GM19240 (cell line): ENCODE measurements around the gene PPP1R14D.

Source experiments
- DNase-seq: peaks from one replicate; pipeline ENCODE4 v3.0.0; 2011; ENCODE audit warnings: low spot score; ENCODE audit not compliant: insufficient read length

PPP1R14D gene

DNA sequence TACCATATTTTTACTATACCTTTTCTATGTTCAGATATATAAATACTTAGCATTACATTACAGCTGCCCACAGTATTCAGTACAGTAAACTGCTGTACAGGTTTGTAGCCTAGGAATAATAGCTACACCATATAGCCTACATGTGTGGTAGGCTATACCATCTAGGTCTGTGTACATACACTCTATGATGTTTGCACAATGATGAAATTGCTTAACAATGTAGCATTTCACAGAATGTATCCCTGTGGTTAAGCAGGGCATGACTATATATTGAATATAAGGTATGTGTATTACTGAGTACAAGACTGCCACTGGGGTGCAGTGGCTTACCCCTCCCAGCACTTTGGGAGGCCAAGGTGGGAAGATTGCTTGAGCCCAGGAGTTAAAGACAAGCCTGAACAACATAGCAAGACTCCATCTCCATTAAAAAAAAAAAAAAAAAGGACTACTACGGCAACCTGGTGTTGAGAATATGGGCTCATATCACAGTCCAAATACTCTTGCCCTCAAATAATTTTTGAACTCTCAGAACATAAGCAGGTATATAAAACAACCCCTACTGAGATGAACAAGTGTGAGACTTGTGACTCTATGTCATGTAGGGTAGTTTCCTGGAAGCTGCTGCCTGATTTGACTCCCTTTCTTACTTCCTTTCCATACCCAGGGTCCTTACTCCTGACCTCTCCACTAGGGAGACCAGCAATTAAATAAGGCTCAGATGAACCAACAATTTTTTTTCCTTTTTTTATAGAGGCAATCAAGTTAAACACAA lies 4.8 kb downstream of the PPP1R14D start:
- no peak for DNase-seq

DNA sequence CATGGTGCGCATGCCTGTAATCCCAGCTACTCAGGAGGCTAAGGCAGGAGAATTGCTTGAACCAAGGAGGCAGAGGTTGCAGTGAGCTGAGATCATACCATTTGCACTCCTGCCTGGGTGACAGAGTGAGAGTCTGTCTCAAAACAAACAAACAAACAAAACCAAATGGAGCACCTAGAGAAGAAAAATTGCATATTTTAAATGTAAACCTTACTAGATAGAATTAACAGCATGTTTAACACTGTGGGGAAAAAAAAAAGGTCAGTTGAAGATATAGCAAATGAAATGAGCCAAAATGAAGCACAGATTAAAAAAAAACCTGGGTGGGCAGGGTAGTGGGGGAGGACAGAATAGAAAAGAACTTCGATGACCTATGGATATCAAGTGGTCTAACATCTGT lies 7.3 kb downstream of the PPP1R14D start:
- DNase-seq: no peak

DNA sequence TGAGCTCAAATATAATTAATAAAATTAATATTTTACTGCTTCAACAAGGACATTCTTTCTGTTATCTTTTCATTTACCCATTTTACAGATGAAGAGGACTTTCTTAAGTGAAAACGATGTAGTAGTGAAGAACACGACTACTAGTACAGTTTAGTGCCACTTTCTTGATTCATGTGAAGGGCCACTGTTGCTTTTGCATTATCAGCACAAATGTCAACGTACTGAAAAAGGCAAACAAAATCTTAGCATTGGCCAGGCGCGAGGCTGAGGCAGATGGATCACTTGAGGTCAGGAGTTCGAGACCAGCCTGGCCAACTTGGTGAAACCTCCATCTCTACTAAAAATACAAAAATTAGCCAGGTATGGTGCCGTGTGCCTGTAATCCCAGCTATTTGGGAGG lies 9.5 kb downstream of the PPP1R14D start:
- no peak for DNase-seq

DNA sequence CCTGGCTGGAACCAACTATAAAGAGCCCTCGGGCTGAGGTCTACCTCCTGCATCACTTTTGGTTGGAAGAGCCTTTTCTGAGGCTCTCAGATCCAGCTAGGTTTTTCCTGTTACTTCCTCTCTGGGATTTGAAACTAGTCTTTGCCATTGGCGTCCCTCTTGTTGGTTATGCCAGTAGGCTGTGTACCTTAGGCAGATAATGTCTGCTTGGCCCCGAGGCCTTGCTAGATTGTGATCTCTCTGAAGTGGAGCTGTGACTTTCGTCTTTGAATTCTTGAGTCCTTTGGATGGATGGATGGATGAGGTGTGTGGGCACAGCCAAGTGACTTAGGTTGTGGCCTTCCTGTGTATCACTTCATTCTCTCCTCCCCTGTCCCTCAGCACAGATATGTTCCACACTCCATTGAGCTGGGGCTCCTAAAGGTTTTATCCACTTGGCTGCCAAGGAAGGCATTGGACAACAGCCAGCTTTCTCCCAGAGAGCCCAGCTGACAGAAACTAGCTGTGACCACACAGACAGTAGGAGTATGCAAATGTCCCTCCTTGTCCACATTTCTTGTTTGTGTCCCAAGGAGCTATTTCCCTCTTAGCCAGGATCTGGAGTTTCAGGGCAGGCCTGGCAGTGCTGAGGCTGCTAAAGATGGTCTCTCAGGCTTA lies 13.3 kb downstream of the PPP1R14D start:
- no peak for DNase-seq

DNA sequence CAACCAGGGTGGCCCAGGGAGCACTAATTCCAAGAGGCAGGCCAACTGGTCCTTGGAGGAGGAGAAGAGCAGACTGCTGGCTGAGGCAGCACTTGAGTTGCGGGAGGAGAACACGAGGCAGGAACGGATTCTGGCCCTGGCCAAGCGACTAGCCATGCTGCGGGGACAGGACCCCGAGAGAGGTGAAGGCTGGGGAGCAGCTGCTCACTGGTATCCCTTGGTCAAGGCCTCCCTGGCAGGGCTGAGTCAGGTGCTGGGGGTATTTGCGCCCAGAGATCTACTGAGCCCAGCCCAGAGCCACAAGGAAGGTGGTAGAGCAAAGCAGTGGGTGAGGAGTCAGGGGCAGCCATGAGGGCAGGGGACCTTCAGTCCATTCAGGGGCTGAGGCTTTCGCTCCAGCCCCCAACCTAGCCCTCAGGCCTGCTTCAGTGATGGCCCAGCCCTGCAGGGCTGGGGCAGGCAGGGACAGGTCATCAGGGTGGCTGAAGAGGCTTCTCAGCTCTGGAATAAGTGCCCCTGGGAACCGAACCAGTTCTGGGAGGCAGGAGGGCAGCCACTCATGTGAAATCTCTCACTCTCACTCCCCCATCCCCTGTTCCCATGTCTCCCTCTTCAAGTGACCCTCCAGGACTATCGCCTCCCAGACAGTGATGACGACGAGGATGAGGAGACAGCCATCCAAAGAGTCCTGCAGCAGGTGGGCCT lies 15.6 kb downstream of the PPP1R14D start:
- no peak for DNase-seq

DNA sequence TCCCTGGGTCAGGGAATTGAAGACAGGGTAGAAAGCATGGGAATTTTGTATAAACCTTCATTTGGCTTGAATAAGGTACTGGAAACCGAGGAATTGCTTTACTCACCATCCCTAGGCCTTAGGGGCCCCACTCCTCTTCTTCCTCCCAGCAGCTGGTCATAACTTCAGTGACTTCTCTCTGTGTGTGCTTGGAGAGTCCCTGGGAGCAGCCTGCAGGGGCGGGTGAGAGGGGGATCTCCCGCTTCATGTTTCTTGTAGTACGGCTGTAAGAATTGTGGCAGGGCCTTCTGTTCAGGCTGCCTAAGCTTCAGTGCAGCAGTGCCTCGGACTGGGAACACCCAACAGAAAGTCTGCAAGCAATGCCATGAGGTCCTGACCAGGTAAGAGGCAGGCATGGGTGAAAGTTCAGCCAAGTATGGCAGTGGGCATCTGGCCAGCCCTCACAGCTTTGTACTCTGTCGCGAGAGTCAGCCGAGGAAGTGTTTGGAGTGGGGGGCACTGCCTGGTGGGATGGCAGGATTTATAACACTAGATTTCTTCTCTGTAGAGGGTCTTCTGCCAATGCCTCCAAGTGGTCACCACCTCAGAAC lies 19.6 kb downstream of the PPP1R14D start:
- no peak for DNase-seq

DNA sequence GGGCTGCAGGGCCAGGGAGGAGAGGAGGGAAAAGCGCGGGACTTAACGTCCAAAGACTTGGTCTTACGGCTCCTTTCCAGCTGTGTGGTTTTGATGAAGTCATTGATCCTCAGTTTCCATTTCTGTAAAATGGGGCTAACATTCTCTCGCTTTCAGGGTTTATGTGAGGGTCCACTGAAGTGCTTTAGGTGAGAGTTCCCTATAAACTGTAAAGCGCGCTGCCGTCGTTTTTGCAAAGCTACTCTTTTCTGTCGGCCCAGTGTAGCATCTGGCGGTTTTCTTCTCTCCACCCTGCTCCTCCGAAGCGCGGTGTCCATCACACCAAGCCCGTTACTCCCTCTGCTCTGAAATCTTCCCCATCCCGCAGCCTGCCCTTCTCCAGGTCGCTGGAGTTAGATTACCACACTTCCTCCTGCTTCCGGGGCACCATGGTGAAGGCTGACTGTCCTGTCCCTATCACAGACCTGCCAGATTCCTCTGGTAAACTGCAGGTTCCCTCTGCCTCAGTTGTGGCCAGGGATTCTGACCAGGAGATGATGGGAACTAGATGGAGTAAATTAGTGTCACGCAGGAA lies 20.5 kb downstream of the PPP1R14D start:
- no peak for DNase-seq

DNA sequence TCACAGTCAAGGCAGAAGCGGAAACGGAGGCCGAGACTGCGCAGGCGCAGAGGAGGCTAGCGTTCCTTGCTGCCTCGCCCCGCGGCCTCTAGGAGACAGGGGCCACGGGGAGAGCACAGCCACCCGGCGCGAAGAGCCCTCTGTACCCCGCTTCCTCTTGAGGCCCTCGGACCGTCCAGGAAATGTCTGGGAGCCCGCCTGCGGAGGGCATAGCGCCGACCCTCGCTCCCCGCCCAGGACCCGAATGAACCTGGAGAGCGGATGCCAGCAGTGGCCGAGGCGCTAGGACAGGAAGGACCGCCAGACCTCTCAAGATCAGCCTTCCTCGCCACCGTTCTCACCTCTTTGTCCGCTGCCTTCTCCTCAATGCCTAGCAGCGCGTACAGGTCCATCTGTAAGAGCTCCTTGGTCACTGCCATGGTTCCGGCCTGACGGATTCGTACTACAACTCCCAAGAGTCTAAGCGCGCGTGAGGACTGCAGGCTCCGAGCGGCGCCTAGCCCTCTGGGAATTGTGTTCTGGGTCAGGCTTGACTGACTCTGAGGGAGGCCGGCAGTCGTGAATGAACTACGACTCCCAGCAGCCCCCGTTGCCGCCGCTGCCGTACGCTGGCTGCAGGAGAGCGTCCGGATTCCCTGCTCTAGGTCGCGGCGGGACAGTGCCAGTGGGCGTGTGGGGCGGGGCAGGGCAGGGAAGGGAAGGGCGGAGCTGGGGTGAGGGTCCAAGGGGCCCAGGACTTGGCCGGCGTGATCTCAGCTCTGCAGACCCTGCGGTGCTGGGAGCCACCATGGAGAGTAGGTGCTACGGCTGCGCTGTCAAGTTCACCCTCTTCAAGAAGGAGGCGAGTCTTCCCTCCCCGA lies 21.2 kb downstream of the PPP1R14D start, which contains the start of the genes DNAJC17 and ZFYVE19:
TSS of gene DNAJC17 (minus strand) at position 446 of the 860 bp plus-strand sequence. CDS start at position 419, 27 bp downstream.
TSS of gene ZFYVE19 (plus strand) at position 62 of the 860 bp plus-strand sequence. CDS start at position 563, 501 bp downstream.
- peak; percentile 81 for DNase-seq

DNA sequence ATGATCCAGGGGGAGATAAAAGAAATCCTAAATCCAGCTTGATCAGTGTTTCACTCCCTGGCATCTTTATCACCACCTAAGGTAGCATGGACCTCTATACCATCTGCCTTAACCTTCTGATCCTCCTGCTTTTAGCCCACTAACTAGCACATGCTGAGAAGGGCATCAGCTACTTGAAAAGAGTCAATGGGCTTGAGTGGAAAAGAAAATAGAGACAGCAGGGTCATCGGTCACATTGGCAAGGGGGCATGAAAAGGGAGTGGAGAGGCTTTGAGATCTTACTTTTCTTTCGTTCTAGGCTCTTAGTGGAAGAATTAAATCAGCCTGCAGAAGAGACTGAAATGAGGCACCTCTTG lies 21.9 kb downstream of the PPP1R14D start:
- no peak for DNase-seq

DNA sequence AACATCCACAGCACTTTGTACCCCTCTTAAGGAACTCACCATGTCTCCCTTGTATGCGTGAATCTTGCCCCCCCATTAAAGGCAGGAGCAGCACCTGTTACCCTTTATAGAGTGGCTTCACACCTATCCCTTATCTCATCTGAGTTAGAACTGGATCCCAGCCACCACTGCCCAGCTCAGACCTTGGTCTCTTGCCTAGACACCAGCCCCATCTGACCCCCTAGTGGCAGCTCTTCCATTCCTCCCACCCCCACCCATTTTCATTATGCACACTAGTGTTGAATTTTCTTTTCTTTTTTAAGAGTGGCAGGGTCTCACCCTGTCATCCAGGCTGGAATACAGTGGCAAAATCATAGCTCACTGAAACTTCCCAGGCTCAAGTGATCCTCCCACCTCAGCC lies 24.8 kb downstream of the PPP1R14D start:
- no peak for DNase-seq

DNA sequence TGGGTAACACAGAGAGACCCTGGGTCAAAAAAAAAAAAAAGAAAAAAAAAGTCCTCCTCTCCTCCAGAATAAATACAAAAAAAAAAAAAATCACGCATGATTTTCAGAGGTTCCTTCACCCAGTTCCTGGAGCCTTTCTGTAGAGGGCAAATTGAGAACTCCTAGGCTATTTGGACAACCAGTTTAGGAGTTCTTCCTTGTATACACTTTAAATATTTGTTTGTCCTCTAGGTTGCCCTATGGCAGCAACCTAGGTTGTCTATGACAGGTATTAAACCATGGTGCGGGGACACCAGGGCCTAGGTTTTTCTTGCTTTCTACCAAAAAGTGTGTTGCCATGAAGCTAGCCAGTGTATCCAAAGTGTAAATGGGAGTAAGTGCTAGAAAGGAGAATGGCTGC lies 25.4 kb downstream of the PPP1R14D start:
- no peak for DNase-seq

DNA sequence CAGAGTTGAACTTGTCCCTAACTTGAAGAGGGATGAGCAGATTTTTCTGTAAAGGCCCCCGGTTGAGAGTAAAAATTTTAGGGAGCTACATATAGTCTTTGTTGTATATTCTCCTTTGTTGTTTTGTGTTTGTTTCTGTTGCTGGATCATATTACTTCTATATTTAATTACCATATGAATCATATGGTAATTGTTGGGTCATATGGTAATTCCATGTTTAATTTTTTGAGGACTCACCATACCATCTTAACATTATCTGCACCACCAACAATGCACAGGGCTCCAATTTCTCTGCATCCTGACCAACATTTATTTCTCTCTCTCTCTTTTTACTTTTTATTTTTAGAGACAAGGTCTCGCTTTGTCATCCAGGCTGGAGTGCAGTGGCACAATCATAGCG lies 29.0 kb downstream of the PPP1R14D start:
- no peak for DNase-seq

DNA sequence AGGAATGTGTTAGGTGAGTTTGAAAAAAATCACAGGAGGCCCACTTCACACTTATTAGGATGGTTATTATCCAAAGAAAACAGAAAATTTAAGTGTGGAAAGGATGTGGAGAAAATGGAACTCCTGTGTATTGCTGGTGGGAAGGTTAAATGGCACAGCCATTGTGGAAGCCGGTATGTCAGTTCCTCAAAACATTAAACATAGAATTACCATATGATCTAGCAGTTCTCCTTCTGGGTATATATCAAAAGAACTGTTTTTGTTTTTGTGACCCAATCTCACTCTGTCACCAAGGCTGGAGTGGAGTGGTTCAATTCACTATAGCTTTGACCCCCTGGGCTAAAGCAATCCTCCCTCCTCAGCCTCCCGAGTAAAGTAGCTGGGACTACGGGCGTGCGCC lies 32.0 kb downstream of the PPP1R14D start:
- DNase-seq: no peak

DNA sequence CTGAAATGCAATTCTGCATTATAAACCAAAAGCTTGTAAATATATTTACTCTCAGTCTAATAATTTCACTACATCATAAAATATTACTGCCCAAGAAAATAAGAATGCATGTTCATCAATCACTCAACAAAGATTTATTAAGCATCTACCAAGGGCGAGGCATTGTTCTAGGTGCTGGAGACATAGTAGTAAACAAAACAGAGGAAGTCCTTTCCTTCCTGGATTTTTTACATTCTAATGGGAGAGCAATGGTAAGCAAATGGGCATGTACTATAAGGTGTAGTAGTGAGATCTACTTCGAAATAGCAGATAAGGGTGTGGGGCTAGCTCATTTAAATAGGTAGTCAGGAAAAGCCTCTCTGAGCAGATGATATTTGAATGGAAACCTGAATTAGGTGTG lies 32.5 kb downstream of the PPP1R14D start:
- DNase-seq: no peak

DNA sequence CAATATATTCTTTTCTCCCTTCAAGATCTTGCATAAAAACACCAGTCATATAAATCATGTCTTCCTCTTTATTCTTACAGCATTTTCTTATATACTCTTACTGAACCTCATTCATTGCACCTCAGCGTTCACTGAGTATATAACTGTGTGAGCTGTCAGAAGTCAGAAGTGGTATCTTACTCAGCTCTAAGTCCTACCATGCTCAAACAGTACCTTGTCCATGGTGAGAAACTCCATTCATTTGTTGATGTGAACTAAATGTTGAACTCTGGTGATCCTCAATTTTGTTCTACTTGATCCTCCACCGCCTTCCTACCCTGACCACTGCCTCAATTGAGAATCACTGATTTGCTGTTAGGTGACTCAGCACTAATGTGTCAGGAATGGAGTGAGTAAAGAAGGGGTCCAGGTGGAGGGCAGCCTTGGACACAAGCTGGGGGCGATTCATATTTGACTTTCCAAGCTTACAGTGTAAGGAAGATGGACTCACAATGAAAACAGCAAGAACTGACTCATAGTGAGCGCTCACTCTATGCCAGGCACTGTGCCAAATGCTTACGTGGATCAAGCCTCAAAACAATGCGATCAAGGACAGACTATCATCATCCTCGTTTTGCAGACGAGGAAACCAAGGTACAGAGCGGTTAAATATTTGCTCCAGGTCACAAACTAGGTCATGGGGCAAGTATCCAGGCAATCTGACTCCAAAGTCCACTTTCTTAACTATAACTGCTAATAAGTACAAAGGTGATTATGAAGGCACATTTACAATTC lies 35.1 kb downstream of the PPP1R14D start:
- no peak for DNase-seq

DNA sequence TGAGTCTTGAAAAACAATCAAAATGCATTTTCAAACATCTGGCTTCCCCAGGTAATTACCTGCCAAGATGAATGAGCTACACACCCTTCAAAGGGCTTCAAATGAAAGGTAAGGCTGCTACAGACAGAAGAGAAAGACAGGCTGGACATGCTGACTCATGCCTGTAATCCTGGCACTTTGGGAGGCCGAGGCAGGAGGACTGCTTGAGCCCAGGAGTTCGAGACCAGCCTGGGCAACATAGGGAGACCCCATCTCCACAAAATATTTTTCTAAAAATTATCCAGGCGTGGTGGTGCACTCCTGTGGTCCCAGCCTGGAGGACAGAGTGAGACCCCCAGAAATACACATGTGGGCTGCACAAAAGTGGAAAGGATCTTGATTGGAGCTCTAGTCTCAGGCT lies 36.1 kb downstream of the PPP1R14D start:
- no peak for DNase-seq

DNA sequence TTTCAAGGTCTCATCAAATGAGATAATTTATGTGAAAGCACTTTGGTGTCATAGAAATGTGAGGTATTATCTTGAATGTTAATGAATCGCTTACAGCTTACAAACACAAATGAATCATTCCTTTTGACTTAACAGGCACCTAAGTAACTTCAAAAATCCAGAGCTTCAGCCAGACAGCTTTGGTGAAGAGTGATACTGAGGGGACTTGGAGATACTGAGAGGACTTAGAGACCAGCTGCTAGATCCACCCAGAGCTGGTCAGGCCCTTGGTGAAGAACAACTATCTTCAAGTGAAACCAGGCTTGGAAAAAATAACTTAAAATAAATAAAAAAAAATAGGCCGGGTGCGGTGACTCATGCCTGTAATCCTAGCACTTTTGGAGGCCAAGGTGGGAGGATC lies 37.8 kb downstream of the PPP1R14D start:
- DNase-seq: no peak

DNA sequence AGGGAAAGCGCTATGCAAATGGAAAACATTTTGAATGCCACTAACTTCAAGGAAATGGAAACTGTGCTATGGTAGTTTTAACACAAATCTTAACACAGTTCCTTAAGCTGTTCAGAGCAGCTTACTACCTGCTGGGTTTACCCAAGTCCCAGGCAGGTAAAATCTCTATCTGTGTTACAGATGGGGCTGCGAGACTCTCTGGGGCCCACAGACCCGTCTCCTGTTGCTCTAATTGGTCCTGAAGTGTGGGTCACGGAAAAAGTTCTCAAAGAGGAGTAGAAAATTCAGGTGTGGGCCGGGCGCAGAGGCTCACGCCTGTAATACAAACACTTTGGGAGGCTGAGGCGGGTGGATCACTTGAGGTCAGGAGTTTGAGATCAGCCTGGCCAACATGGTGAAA lies 38.5 kb downstream of the PPP1R14D start:
- no peak for DNase-seq

DNA sequence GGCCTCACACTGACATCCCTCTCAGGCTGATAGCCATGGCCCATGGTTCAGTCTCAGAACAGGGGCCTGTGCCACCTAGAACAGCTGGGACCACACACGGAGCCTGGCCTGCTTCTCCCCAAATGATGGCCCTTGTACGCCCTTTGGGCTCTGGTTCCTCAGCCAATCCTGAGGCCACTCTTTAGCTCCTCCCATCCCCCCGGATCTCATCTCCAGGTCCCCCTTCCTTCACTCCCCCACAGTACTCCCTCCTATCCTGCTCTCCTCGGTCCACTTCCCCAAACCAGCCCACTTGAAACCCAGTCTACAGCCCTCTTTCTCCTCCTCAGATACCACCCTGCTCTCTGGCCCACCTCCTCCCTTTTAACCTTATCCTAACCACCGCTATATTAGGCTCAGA lies 39.4 kb downstream of the PPP1R14D start:
- no peak for DNase-seq

DNA sequence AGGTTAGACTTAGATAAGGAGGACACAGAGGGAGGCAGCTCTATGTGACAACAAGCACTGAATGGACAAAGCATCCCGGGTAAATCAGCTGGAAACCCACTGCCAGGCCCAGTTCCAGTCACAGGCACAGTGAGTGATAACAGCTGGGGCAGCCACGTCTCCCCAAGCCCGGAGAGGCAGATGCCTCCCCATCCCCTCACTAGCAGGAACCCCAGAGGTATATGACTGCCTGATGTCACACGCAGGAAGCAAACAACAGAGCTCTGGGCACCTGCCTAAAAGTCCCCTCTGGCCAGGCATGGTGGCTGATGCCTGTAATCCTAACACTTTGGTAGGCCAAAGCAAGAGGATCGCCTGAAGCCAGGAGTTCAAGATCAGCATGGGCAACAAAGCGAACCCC lies 40.5 kb downstream of the PPP1R14D start:
- no peak for DNase-seq
